SK-N-SH treated with all-trans-retinoic acid at 6 μM for 48 hours (cell line): ENCODE data around the gene CRIP2.

ENCODE experiments used
- ATAC-seq: fragments of 200-7000 bp; cut with Tn5 transposase; 3 replicates; pipeline ENCODE4 v1.9.1; 2020; ENCODE audit warnings: mild to moderate bottlenecking, moderate library complexity
- CSDC2 ChIP-seq: fragments of 250-450 bp; sonication (Bioruptor Pico); IDR thresholded peaks from 2 replicates; pipeline ENCODE4 v1.5.0; 2020; ENCODE audit warnings: mild to moderate bottlenecking, moderate library complexity
- ESRRG ChIP-seq: fragments of 250-450 bp; sonication (Bioruptor Pico); IDR thresholded peaks from 2 replicates; pipeline ENCODE4 v1.6.1; 2021; ENCODE audit warnings: mild to moderate bottlenecking
- GLIS3 ChIP-seq: fragments of 250-450 bp; sonication (Bioruptor Pico); IDR thresholded peaks from 2 replicates; pipeline ENCODE4 v1.5.0; 2020; ENCODE audit warnings: mild to moderate bottlenecking, moderate library complexity
- ISL1 ChIP-seq: fragments of 250-450 bp; sonication (Bioruptor Pico); IDR thresholded peaks from 2 replicates; pipeline ENCODE4 v2.1.2; 2022; ENCODE audit warnings: mild to moderate bottlenecking, moderate library complexity
- OSR1 ChIP-seq: fragments of 250-450 bp; sonication (Bioruptor Pico); IDR thresholded peaks from 2 replicates; pipeline ENCODE4 v1.8.0; 2022; ENCODE audit warnings: moderate library complexity, mild to moderate bottlenecking, inconsistent platforms
- PPARA ChIP-seq: fragments of 250-450 bp; sonication (Bioruptor Pico); IDR thresholded peaks from 2 replicates; pipeline ENCODE4 v1.5.0; 2020; ENCODE audit warnings: mild to moderate bottlenecking, borderline replicate concordance
- RARB ChIP-seq: fragments of 250-450 bp; sonication (Bioruptor Pico); IDR thresholded peaks from 2 replicates; pipeline ENCODE4 v1.8.0; 2021; ENCODE audit warnings: mild to moderate bottlenecking, moderate library complexity
- SNAI2 ChIP-seq: fragments of 250-450 bp; sonication (Bioruptor Pico); IDR thresholded peaks from 2 replicates; pipeline ENCODE4 v1.5.0; 2020; ENCODE audit warnings: mild to moderate bottlenecking, moderate library complexity
- TCF4 ChIP-seq: fragments of 250-450 bp; sonication (Bioruptor Pico); IDR thresholded peaks from 2 replicates; pipeline ENCODE4 v1.8.0; 2021; ENCODE audit warnings: mild to moderate bottlenecking, moderate library complexity, borderline replicate concordance
- TOX ChIP-seq: fragments of 250-450 bp; sonication (Bioruptor Pico); IDR thresholded peaks from 2 replicates; pipeline ENCODE4 v1.8.0; 2021; ENCODE audit warnings: mild to moderate bottlenecking, moderate library complexity, borderline replicate concordance
- ZC3H10 ChIP-seq: fragments of 250-450 bp; sonication (Bioruptor Pico); IDR thresholded peaks from 2 replicates; pipeline ENCODE4 v1.5.1; 2021; ENCODE audit warnings: mild to moderate bottlenecking, moderate library complexity
- ZFP3 ChIP-seq: fragments of 250-450 bp; sonication (Bioruptor Pico); IDR thresholded peaks from 2 replicates; pipeline ENCODE4 v1.5.0; 2020; ENCODE audit warnings: mild to moderate bottlenecking, moderate library complexity
- ZFP30 ChIP-seq: fragments of 450-650 bp; formaldehyde crosslinking; IDR thresholded peaks from 2 replicates; pipeline ENCODE4 v1.5.0; 2022; ENCODE audit warnings: mild to moderate bottlenecking, moderate library complexity
- ZNF565 ChIP-seq: fragments of 450-650 bp; formaldehyde crosslinking; conservative IDR thresholded peaks from 2 replicates; pipeline ENCODE4 v1.5.0; 2020; ENCODE audit warnings: low read depth, mild to moderate bottlenecking, moderate library complexity
- ZNF70 ChIP-seq: fragments of 450-650 bp; formaldehyde crosslinking; IDR thresholded peaks from 2 replicates; pipeline ENCODE4 v1.5.0; 2020; ENCODE audit warnings: mild to moderate bottlenecking, moderate library complexity
- TF ChIP-seq, protein P1 (sequence below): fragments of 250-450 bp; sonication (Bioruptor Pico); IDR thresholded peaks from 2 replicates; pipeline ENCODE4 v1.5.1; 2021; ENCODE audit warnings: mild to moderate bottlenecking, moderate library complexity
- TF ChIP-seq, protein P2 (sequence below): fragments of 250-450 bp; sonication (Bioruptor Pico); IDR thresholded peaks from 2 replicates; pipeline ENCODE4 v1.5.0; 2020; ENCODE audit warnings: mild to moderate bottlenecking, moderate library complexity
- TF ChIP-seq, protein P3 (sequence below): fragments of 250-450 bp; sonication (Bioruptor Pico); IDR thresholded peaks from 2 replicates; pipeline ENCODE4 v1.8.0; 2020; ENCODE audit warnings: mild to moderate bottlenecking, moderate library complexity, borderline replicate concordance
- TF ChIP-seq, protein P4 (sequence below): fragments of 250-450 bp; sonication (Bioruptor Pico); IDR thresholded peaks from 2 replicates; pipeline ENCODE4 v1.8.0; 2021; ENCODE audit warnings: low read depth, mild to moderate bottlenecking, moderate library complexity, borderline replicate concordance
- TF ChIP-seq, protein P5 (sequence below): fragments of 250-450 bp; sonication (Bioruptor Pico); IDR thresholded peaks from 2 replicates; pipeline ENCODE4 v1.5.1; 2020; ENCODE audit warnings: low read depth, mild to moderate bottlenecking, moderate library complexity

Gene CRIP2

GRCh38 chr14:105499256-105500035 lies 24.8 kb downstream of the CRIP2 start (continued):
- TF ChIP-seq TOX (CRISPR knock-in tag) (no peak), CSDC2 (CRISPR knock-in tag) (no peak), ZFP30 (CRISPR knock-in tag) (no peak)
- TF ChIP-seq, protein P1, sequence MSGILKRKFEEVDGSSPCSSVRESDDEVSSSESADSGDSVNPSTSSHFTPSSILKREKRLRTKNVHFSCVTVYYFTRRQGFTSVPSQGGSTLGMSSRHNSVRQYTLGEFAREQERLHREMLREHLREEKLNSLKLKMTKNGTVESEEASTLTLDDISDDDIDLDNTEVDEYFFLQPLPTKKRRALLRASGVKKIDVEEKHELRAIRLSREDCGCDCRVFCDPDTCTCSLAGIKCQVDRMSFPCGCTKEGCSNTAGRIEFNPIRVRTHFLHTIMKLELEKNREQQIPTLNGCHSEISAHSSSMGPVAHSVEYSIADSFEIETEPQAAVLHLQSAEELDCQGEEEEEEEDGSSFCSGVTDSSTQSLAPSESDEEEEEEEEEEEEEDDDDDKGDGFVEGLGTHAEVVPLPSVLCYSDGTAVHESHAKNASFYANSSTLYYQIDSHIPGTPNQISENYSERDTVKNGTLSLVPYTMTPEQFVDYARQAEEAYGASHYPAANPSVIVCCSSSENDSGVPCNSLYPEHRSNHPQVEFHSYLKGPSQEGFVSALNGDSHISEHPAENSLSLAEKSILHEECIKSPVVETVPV (CRISPR knock-in tag) = no peak

- no peak for TF ChIP-seq RARB (CRISPR knock-in tag)
- TF ChIP-seq TCF4 (CRISPR knock-in tag) = no peak
- no peak for TF ChIP-seq PPARA (CRISPR knock-in tag)
- no peak for TF ChIP-seq TOX (CRISPR knock-in tag)
- TF ChIP-seq, protein P2, sequence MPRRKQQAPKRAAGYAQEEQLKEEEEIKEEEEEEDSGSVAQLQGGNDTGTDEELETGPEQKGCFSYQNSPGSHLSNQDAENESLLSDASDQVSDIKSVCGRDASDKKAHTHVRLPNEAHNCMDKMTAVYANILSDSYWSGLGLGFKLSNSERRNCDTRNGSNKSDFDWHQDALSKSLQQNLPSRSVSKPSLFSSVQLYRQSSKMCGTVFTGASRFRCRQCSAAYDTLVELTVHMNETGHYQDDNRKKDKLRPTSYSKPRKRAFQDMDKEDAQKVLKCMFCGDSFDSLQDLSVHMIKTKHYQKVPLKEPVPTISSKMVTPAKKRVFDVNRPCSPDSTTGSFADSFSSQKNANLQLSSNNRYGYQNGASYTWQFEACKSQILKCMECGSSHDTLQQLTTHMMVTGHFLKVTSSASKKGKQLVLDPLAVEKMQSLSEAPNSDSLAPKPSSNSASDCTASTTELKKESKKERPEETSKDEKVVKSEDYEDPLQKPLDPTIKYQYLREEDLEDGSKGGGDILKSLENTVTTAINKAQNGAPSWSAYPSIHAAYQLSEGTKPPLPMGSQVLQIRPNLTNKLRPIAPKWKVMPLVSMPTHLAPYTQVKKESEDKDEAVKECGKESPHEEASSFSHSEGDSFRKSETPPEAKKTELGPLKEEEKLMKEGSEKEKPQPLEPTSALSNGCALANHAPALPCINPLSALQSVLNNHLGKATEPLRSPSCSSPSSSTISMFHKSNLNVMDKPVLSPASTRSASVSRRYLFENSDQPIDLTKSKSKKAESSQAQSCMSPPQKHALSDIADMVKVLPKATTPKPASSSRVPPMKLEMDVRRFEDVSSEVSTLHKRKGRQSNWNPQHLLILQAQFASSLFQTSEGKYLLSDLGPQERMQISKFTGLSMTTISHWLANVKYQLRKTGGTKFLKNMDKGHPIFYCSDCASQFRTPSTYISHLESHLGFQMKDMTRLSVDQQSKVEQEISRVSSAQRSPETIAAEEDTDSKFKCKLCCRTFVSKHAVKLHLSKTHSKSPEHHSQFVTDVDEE (CRISPR knock-in tag) = no peak
- TF ChIP-seq ZNF565 (CRISPR knock-in tag) = no peak
- no peak for TF ChIP-seq ESRRG
- TF ChIP-seq, protein P1 (CRISPR knock-in tag) = no peak
- TF ChIP-seq ZFP30 (CRISPR knock-in tag) = no peak
- TF ChIP-seq ZC3H10 (CRISPR knock-in tag) = no peak
- TF ChIP-seq OSR1 = no peak
- TF ChIP-seq, protein P3, sequence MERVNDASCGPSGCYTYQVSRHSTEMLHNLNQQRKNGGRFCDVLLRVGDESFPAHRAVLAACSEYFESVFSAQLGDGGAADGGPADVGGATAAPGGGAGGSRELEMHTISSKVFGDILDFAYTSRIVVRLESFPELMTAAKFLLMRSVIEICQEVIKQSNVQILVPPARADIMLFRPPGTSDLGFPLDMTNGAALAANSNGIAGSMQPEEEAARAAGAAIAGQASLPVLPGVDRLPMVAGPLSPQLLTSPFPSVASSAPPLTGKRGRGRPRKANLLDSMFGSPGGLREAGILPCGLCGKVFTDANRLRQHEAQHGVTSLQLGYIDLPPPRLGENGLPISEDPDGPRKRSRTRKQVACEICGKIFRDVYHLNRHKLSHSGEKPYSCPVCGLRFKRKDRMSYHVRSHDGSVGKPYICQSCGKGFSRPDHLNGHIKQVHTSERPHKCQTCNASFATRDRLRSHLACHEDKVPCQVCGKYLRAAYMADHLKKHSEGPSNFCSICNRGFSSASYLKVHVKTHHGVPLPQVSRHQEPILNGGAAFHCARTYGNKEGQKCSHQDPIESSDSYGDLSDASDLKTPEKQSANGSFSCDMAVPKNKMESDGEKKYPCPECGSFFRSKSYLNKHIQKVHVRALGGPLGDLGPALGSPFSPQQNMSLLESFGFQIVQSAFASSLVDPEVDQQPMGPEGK (CRISPR knock-in tag) = no peak
- no peak for TF ChIP-seq ZFP3 (CRISPR knock-in tag)
- no peak for TF ChIP-seq CSDC2 (CRISPR knock-in tag)
- no peak for TF ChIP-seq ZNF70 (CRISPR knock-in tag)
- TF ChIP-seq, all 23 proteins: peak for 0
- ATAC-seq = no peak
Measured at GRCh38 chr14:105500036-105500725, 25.6 kb downstream of the CRIP2 start.

DNA sequence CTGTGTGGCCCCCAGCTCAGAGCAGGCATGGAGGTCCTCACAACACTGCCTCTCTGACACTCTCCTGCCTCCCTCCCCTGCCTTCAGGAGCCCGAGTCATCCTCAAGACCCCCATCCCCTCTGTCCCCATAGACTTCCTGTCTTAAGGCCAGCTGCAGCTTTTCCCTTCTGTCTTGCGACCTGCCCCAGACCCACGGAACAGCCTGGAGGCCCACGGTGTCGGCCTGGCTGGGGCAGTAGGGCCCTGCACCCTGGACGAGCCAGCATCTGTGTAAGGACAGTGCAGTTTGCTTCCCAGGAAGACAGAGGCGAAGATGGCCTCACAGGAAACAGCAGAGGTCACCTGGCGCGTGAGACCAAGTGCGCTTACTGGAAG lies 26.1 kb downstream of the CRIP2 start:
- no peak for ATAC-seq
- TF ChIP-seq SNAI2 (CRISPR knock-in tag) (no peak), ESRRG (no peak)

GRCh38 chr14:105501504-105502291 lies 27.1 kb downstream of the CRIP2 start:
- no peak for ATAC-seq
- TF ChIP-seq OSR1 (no peak), GLIS3 (no peak), CSDC2 (CRISPR knock-in tag) (no peak), ZNF565 (CRISPR knock-in tag) (no peak), ZC3H10 (CRISPR knock-in tag) (no peak), TOX (CRISPR knock-in tag) (no peak), ESRRG (no peak), ZFP30 (CRISPR knock-in tag) (no peak), ISL1 (CRISPR knock-in tag) (no peak)
- TF ChIP-seq, protein P4, sequence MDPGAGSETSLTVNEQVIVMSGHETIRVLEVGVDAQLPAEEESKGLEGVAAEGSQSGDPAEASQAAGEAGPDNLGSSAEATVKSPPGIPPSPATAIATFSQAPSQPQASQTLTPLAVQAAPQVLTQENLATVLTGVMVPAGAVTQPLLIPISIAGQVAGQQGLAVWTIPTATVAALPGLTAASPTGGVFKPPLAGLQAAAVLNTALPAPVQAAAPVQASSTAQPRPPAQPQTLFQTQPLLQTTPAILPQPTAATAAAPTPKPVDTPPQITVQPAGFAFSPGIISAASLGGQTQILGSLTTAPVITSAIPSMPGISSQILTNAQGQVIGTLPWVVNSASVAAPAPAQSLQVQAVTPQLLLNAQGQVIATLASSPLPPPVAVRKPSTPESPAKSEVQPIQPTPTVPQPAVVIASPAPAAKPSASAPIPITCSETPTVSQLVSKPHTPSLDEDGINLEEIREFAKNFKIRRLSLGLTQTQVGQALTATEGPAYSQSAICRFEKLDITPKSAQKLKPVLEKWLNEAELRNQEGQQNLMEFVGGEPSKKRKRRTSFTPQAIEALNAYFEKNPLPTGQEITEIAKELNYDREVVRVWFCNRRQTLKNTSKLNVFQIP (CRISPR knock-in tag) = no peak
- TF ChIP-seq, protein P3 (CRISPR knock-in tag) = no peak
- TF ChIP-seq, protein P5, sequence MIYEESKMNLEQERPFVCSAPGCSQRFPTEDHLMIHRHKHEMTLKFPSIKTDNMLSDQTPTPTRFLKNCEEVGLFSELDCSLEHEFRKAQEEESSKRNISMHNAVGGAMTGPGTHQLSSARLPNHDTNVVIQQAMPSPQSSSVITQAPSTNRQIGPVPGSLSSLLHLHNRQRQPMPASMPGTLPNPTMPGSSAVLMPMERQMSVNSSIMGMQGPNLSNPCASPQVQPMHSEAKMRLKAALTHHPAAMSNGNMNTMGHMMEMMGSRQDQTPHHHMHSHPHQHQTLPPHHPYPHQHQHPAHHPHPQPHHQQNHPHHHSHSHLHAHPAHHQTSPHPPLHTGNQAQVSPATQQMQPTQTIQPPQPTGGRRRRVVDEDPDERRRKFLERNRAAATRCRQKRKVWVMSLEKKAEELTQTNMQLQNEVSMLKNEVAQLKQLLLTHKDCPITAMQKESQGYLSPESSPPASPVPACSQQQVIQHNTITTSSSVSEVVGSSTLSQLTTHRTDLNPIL = no peak
